BJ (cell line): Measurements from ENCODE around the gene ID1. TPM values are rescaled to one million over a fixed set of nuclear protein-coding genes. Genes with fewer than 3 reads are reported as not detected.
"Not testable (repeated sequence)": the region's sequence is repeated elsewhere in the genome, so short reads cannot be mapped to it uniquely, and the experiment has no call there.

Source experiments
- CTCF ChIA-PET: fragments of 350-600 bp; formaldehyde crosslinking; extraction: SDS; loops from one replicate; lab custom pipeline; 2021; ENCODE audit warnings: antibody characterized with exemption, inconsistent platforms; lab: Yijun Ruan, JAX
- POLR2A ChIA-PET: fragments of 300-600 bp; sonication (Branson Sonifier 250); formaldehyde crosslinking; extraction: SDS; loops from one replicate; lab custom pipeline; 2021; ENCODE audit warnings: antibody characterized with exemption; lab: Charles Lee
- DNase-seq: peaks from one replicate; pipeline ENCODE4 v3.0.0-alpha.2; 2011; ENCODE audit warnings: low read depth
- H3K27me3 ChIP-seq: 2 replicates; pipeline ENCODE4 v1.6.0; 2011; ENCODE audit warnings: low read length; ENCODE audit not compliant: control insufficient read depth, insufficient read depth
- H3K36me3 ChIP-seq: 2 replicates; pipeline ENCODE4 v1.5.1; 2011; ENCODE audit warnings: low read length; ENCODE audit not compliant: control insufficient read depth, insufficient read depth
- H3K4me3 ChIP-seq: 2 replicates; pipeline ENCODE4 v1.5.1; 2011; ENCODE audit warnings: low read depth, mild to moderate bottlenecking, control low read depth, low read length
- CTCF ChIP-seq: IDR thresholded peaks from 2 replicates; pipeline ENCODE4 v1.5.1; 2011; ENCODE audit warnings: low read depth, mild to moderate bottlenecking, control low read depth, inconsistent platforms, low read length, moderate library complexity; ENCODE audit not compliant: insufficient read depth
- polyA plus RNA-seq: library from polyadenylated mRNA; depleted of rRNA; stranded (reverse); fragments of >200 nt; gene quantifications from 2 replicates; pipeline ENCODE4 v1.2.3, GENCODE V29; 2011

Gene ID1
- polyA plus RNA-seq, 1 experiment: 135 TPM

- ChIA-PET POLR2A (interaction anchor here (0.7 kb wide), 1 partner anchor 36 kb away, joined by 3 read pairs; no protein-coding TSS in a partner anchor), CTCF (interaction anchor here (0.7 to 11.1 kb wide), 6 partner anchors 8 to 62 kb away, joined by 3 to 454 read pairs (median 12); partner anchors contain the start of gene ID1)
- H3K27me3 ChIP-seq: no peaks in the 10 kb centered on the region
- DNase-seq: peak; percentile 54
- H3K4me3 ChIP-seq: no peak overlapping the region
- H3K36me3 ChIP-seq: peaks cover 8% of the 10 kb centered on the region
- TF ChIP-seq CTCF: no peak
These were observed 34.1 kb upstream of the ID1 start for GRCh38 chr20:31570735-31571617.

- no peak for TF ChIP-seq CTCF
- peaks cover 5% of the 10 kb centered on the region for H3K36me3 ChIP-seq
- no peaks in the 10 kb centered on the region for H3K27me3 ChIP-seq
- POLR2A ChIA-PET: interaction anchor here (0.6 kb wide), 2 partner anchors 20 to 150 kb away, joined by 6 to 7 read pairs; no protein-coding TSS in a partner anchor
- H3K4me3 ChIP-seq: no peak overlapping the region; the same call in 1 of the 2 replicates
- DNase-seq: no peak
- CTCF ChIA-PET: interaction anchor here (0.7 to 11.1 kb wide), 6 partner anchors 9 to 149 kb away, joined by 3 to 454 read pairs (median 14); partner anchors contain the start of gene ID1
These were observed 32.9 kb upstream of the ID1 start for GRCh38 chr20:31572042-31572700.

DNA sequence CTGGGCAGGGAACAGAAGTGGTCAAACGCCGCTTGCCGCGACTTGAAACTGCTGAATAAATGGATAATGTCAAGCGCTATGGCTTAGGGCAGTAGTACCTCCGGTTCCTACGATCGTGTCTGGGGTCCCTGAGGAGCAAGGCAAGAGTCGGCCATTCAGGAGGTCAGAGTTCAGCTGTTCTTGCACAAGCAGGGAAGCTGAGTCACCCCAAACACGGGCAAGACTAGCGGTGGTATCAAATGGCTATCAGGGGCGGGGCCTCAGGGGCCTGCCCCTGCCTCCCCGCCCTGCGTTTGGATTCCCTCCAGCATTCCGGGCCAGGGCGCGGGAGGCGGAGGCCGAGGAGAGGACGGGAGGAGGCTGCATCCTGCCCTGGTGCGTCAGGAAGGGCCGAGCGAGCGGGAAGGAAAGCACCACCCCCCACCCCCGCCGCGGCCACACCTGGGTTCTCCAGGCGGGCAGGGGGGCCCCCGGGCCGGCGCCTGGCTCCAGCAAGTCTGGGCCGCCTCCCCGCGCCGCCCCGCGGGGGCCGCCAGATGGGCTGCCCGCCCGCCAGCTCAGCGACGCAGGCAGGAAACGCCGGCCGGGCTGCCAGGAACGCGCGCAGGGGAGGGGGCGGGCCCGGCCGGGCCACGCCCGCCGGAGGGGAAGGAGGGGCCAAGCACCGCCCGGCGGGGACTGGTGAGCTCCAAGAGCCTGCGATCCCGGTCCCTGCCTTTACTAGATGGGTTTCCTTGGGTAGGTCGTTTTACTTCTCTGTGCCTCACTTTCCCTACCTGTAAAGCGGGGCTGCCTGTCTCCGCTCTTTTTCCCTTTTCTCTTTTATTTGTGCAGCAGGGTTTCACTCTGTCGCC, 32.2 kb upstream of the ID1 start:
- Histone ChIP-seq H3K36me3 (peaks cover 3% of the 10 kb centered on the region), H3K27me3 (no peaks in the 10 kb centered on the region), H3K4me3 (peak overlapping the region; percentile 50)
- ChIA-PET CTCF (interaction anchor here (0.8 to 11.1 kb wide), 4 partner anchors 11 to 151 kb away, joined by 3 to 454 read pairs (median 12); partner anchors contain the start of gene ID1), POLR2A (interaction anchor here (0.6 to 1.0 kb wide), 8 partner anchors 14 to 848 kb away, joined by 6 to 25 read pairs (median 10); no protein-coding TSS in a partner anchor)
- no peak for TF ChIP-seq CTCF
- peak; percentile 93 for DNase-seq

DNA sequence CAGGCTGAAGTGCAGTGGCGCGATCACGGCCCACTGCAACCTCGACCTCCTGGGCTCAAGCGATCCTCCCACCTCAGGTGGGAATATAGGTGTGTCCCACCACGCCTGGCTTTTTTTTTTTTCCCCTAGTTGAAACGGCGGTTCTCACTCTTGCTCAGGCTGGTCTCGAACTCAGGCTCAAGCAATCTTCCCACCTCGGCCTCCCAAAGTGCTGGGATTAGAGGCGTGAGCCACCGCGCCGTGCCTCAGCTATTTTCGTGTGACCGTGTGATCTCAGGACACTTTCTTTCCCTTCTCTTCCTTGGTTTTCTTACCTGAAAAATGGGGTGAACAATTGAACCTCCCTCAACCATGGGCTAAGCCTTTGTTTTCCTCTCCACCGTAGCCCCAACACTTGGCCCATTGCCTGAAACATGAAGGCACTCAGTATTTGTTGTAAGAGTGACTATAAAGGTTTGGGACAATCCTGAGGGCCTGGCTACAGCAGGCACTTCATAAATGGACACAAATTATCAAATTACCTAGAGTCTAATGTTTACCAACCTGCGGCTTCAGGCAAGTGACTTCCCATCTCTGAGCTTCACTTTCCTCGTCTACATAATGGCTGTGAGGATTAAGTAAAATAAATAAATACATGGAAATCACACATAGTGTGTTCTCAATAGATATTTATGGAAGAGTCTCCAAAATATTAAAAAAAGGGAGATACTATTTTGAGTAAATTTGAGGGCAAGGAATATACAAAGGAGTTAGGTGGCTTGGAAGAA, 31.4 kb upstream of the ID1 start:
- no peaks in the 10 kb centered on the region for H3K27me3 ChIP-seq
- POLR2A ChIA-PET: interaction anchor here (0.8 to 1.0 kb wide), 3 partner anchors 13 to 34 kb away, joined by 6 to 10 read pairs (median 9); no protein-coding TSS in a partner anchor
- no peak for TF ChIP-seq CTCF
- CTCF ChIA-PET: interaction anchor here (0.7 to 11.1 kb wide), 5 partner anchors 12 to 150 kb away, joined by 3 to 454 read pairs (median 5); partner anchors contain the start of gene ID1
- DNase-seq: no peak
- H3K36me3 ChIP-seq: peaks cover 2% of the 10 kb centered on the region; the same call in 1 of the 2 replicates
- peak overlapping the region; percentile 50 for H3K4me3 ChIP-seq

DNA sequence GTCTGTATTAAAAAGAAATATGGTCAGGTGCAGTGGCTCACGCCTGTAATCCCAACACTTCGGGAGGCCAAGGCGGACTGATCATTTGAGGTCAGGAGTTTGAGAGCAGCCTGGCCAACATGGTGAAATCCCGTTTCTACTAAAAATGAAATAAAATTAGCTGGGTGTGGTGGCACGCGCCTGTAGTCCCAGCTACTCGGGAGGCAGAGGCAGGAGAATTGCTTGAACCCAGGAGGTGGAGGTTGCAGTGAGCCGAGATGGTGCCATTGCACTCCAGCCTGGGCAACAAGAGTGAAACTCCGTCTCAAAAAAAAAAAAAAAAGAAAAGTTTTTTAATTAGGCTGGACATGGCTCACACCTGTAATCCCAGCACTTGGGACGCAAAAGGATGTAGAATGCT, 30.1 kb upstream of the ID1 start:
- CTCF ChIA-PET: interaction anchor here (11.1 kb wide), 1 partner anchor 34 kb away, joined by 454 read pairs; the partner anchor contains the start of gene ID1
- H3K36me3 ChIP-seq, POLR2A ChIA-PET: not testable (repeated sequence)

More for the DNA sequence above, 30.1 kb upstream of the ID1 start:
- not testable (repeated sequence) for DNase-seq, H3K27me3 ChIP-seq, H3K4me3 ChIP-seq
